MM.1S (cell line): Measurements from ENCODE around the gene GNLY.

Source experiments
- CTCF ChIP-seq: fragments of 300-600 bp; sonication (generic); IDR thresholded peaks from 2 replicates; pipeline ENCODE4 v1.5.1; 2016; ENCODE audit warnings: antibody characterized with exemption, low read length, mixed read lengths
- EZH2 ChIP-seq: fragments of 300-600 bp; sonication (generic); optimal IDR thresholded peaks from 2 replicates; pipeline ENCODE3; 2017; ENCODE audit warnings: low read depth, mild to moderate bottlenecking, antibody characterized with exemption, low read length, mixed read lengths

- TF ChIP-seq CTCF: no peak
- TF ChIP-seq EZH2: no peak
These were observed 49.3 kb downstream of the GNLY start for GRCh38 chr2:85743304-85743978.
